B cell (primary cell): Measurements from ENCODE around the gene PHC2.

Experiments
- EZH2 ChIP-seq: IDR thresholded peaks from 2 replicates; pipeline ENCODE4 v1.6.1; 2012; ENCODE audit warnings: borderline replicate concordance, low read depth, mild to moderate bottlenecking, moderate library complexity, low read length; ENCODE audit not compliant: insufficient read depth, poor library complexity, severe bottlenecking
- TF ChIP-seq, protein P1 (sequence below): fragments of 200-600 bp; IDR thresholded peaks from one replicate; pipeline ENCODE4 v1.8.0; 2022; ENCODE audit warnings: antibody characterized with exemption, mild to moderate bottlenecking

DNA sequence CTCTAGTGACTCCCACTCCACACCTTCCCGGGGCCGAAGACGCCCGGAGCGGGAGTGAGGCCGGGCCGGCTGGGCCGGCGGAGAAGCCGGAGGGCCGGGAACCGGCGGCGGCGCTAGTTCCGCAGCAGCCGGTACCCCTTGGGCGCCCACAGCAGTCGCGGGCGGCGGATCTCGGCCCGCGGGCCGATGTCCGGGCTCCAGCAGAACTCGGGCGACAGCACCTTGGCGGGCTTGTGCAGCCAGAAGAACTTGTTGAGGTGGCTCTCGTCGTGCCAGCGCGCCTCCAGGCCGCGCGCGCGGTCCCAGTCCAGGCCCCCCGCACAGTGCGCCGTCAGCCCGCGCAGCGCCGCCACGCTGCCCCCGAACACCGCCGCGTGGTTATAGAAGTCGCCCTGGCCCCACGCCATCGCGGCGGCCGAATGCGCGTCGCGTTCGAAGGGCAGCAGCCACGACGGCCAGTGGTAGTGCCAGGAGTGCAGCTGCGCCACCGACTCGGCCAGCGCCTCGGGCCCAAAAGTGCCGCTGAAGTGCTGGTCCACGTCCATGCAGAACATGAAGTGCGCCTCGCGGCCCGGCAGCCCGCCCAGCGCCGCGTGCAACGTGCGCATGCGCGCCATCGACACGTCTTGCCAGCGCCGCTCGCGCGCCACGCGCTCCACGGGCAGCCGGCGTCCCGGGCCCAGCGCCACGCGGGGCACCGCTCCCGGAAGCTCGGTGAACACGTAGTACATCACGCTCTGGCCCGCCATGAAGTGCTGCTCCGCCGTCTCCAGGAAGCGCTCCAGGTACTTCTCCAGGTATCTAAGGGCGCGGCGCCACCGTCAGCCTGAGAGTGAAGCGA is 124.0 kb downstream of the PHC2 start:
- TF ChIP-seq, protein P1, sequence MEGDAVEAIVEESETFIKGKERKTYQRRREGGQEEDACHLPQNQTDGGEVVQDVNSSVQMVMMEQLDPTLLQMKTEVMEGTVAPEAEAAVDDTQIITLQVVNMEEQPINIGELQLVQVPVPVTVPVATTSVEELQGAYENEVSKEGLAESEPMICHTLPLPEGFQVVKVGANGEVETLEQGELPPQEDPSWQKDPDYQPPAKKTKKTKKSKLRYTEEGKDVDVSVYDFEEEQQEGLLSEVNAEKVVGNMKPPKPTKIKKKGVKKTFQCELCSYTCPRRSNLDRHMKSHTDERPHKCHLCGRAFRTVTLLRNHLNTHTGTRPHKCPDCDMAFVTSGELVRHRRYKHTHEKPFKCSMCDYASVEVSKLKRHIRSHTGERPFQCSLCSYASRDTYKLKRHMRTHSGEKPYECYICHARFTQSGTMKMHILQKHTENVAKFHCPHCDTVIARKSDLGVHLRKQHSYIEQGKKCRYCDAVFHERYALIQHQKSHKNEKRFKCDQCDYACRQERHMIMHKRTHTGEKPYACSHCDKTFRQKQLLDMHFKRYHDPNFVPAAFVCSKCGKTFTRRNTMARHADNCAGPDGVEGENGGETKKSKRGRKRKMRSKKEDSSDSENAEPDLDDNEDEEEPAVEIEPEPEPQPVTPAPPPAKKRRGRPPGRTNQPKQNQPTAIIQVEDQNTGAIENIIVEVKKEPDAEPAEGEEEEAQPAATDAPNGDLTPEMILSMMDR, result no peak
- no peak for TF ChIP-seq EZH2
